IMR-90 (cell line): Measurements from ENCODE around the gene TRIM27. TPM values are rescaled to one million over a fixed set of nuclear protein-coding genes. Genes with fewer than 3 reads are reported as not detected.

Experiments used
- ATAC-seq: fragments of 200-7000 bp; cut with Tn5 transposase; 2 replicates; pipeline ENCODE4 v1.9.1; 2020; ENCODE audit warnings: low read depth, mild to moderate bottlenecking, moderate library complexity
- BruUV-seq: library from RNA; stranded (reverse); fragments of 400-500 nt; replicated peaks from 2 replicates; lab custom pipeline; 2021; lab: Mats Ljungman, UMichigan
- CTCF ChIA-PET: fragments of 300-600 bp; formaldehyde crosslinking; extraction: SDS; loops from one replicate; lab custom pipeline; 2021; ENCODE audit warnings: antibody characterized with exemption; lab: Yijun Ruan, JAX
- POLR2A ChIA-PET: fragments of 300-600 bp; sonication (Branson Sonifier 250); formaldehyde crosslinking; loops from one replicate; lab custom pipeline; 2022; ENCODE audit warnings: antibody characterized with exemption; ENCODE audit not compliant: unreplicated experiment; lab: Charles Lee
- DNase-seq: peaks from one replicate; pipeline ENCODE4 v3.0.0; 2013
- H2AFZ ChIP-seq: replicated peaks from 2 replicates; pipeline ENCODE3; 2013; ENCODE audit warnings: low read length, mild to moderate bottlenecking; ENCODE audit not compliant: poor library complexity
- H2AK5ac ChIP-seq: 2 replicates; pipeline ENCODE4 v1.6.1; 2013; ENCODE audit warnings: low read depth, low read length, inconsistent platforms
- H2AK9ac ChIP-seq: replicated peaks from 2 replicates; pipeline ENCODE3; 2013; ENCODE audit warnings: mild to moderate bottlenecking, low read depth, low read length, moderate library complexity; ENCODE audit not compliant: poor library complexity
- H2BK120ac ChIP-seq: 2 replicates; pipeline ENCODE4 v1.6.1; 2013; ENCODE audit warnings: low read depth, low read length, inconsistent platforms
- H2BK15ac ChIP-seq: 3 replicates; pipeline ENCODE4 v1.6.1; 2013; ENCODE audit warnings: low read depth, low read length, inconsistent platforms
- H2BK20ac ChIP-seq: 2 replicates; pipeline ENCODE4 v1.6.1; 2013; ENCODE audit warnings: low read depth, mild to moderate bottlenecking, inconsistent platforms, low read length, moderate library complexity
- H2BK5ac ChIP-seq: 2 replicates; pipeline ENCODE4 v1.6.1; 2013; ENCODE audit warnings: mild to moderate bottlenecking, low read depth, low read length, inconsistent platforms; ENCODE audit not compliant: poor library complexity, severe bottlenecking
- H3K14ac ChIP-seq: replicated peaks from 2 replicates; pipeline ENCODE4 v1.6.1; 2013; ENCODE audit warnings: low read depth, low read length, inconsistent platforms
- H3K18ac ChIP-seq: 2 replicates; pipeline ENCODE4 v1.6.1; 2013; ENCODE audit warnings: low read depth, low read length, control low read depth
- H3K23ac ChIP-seq: 2 replicates; pipeline ENCODE4 v1.6.1; 2013; ENCODE audit warnings: low read depth, low read length, inconsistent platforms
- H3K27ac ChIP-seq: 2 replicates; pipeline ENCODE4 v1.5.1; 2013; ENCODE audit warnings: mild to moderate bottlenecking, control low read depth, low read length; ENCODE audit not compliant: insufficient read depth
- H3K27me3 ChIP-seq: 2 replicates; pipeline ENCODE4 v1.6.1; 2013; ENCODE audit warnings: low read length; ENCODE audit not compliant: control insufficient read depth, insufficient read depth
- H3K36me3 ChIP-seq: 2 replicates; pipeline ENCODE4 v1.6.1; 2013; ENCODE audit warnings: low read length, mixed read lengths; ENCODE audit not compliant: control insufficient read depth, insufficient read depth
- H3K4ac ChIP-seq: 2 replicates; pipeline ENCODE4 v1.6.1; 2013; ENCODE audit warnings: low read depth, low read length, inconsistent platforms
- H3K4me1 ChIP-seq: 2 replicates; pipeline ENCODE4 v1.6.1; 2013; ENCODE audit warnings: low read length, mixed read lengths; ENCODE audit not compliant: control insufficient read depth, insufficient read depth
- H3K4me2 ChIP-seq: 2 replicates; pipeline ENCODE4 v1.6.1; 2013; ENCODE audit warnings: low read depth, mild to moderate bottlenecking, control low read depth, low read length, moderate library complexity
- H3K4me3 ChIP-seq: 2 replicates; pipeline ENCODE4 v1.5.1; 2013; ENCODE audit warnings: low read depth, mild to moderate bottlenecking, control low read depth, low read length, moderate library complexity; ENCODE audit not compliant: insufficient read depth
- H3K56ac ChIP-seq: 2 replicates; pipeline ENCODE4 v1.6.1; 2013; ENCODE audit warnings: low read length, inconsistent platforms; ENCODE audit not compliant: insufficient read depth; ENCODE audit errors: extremely low read depth
- H3K79me1 ChIP-seq, 2 experiments: 2 replicates each; pipeline ENCODE4 v1.6.1; 2013; ENCODE audit warnings: low read length in 2 of 2, inconsistent platforms in 1 of 2, low read depth in 1 of 2
- H3K9ac ChIP-seq: 2 replicates; pipeline ENCODE4 v1.6.1; 2013; ENCODE audit warnings: low read depth, low read length, control low read depth
- H3K9me1 ChIP-seq: 2 replicates; pipeline ENCODE4 v1.6.1; 2013; ENCODE audit warnings: low read length, inconsistent platforms; ENCODE audit not compliant: insufficient read depth
- H3K9me3 ChIP-seq: 2 replicates; pipeline ENCODE4 v1.6.1; 2013; ENCODE audit warnings: low read length; ENCODE audit not compliant: control insufficient read depth, insufficient read depth
- H4K20me1 ChIP-seq: 2 replicates; pipeline ENCODE4 v1.6.1; 2013; ENCODE audit warnings: low read length, inconsistent platforms; ENCODE audit not compliant: insufficient read depth
- H4K5ac ChIP-seq: 2 replicates; pipeline ENCODE4 v1.6.1; 2013; ENCODE audit warnings: mild to moderate bottlenecking, low read depth, low read length, control low read depth
- H4K8ac ChIP-seq, 2 experiments: 2 replicates each; pipeline ENCODE4 v1.6.1; 2013; ENCODE audit warnings: low read depth in 2 of 2, low read length in 2 of 2, control low read depth in 1 of 2, inconsistent platforms in 1 of 2
- H4K91ac ChIP-seq: 2 replicates; pipeline ENCODE4 v1.6.1; 2013; ENCODE audit warnings: low read depth, low read length, inconsistent platforms; ENCODE audit not compliant: insufficient read depth
- BHLHE40 ChIP-seq: fragments of 150-350 bp; IDR thresholded peaks from 2 replicates; pipeline ENCODE4 v1.6.1; 2016; ENCODE audit warnings: mild to moderate bottlenecking, low read depth, low read length
- CEBPB ChIP-seq: IDR thresholded peaks from 2 replicates; pipeline ENCODE4 v1.6.1; 2012; ENCODE audit warnings: low read depth, low read length, improper control_type of control experiment
- CHD1 ChIP-seq: IDR thresholded peaks from 2 replicates; pipeline ENCODE4 v1.6.1; 2012; ENCODE audit warnings: low read depth, low read length, improper control_type of control experiment
- CTCF ChIP-seq: conservative IDR thresholded peaks from 2 replicates; pipeline ENCODE4 v1.5.1; 2012; ENCODE audit warnings: mild to moderate bottlenecking, low read depth, low read length, improper control_type of control experiment
- ELK1 ChIP-seq: fragments of 150-350 bp; IDR thresholded peaks from 2 replicates; pipeline ENCODE4 v1.6.1; 2016; ENCODE audit warnings: low read depth, mild to moderate bottlenecking, low read length, moderate library complexity, borderline replicate concordance
- FOS ChIP-seq: fragments of 150-350 bp; IDR thresholded peaks from 2 replicates; pipeline ENCODE4 v1.6.1; 2016; ENCODE audit warnings: low read depth, low read length
- MAFK ChIP-seq: IDR thresholded peaks from 2 replicates; pipeline ENCODE4 v1.6.1; 2012; ENCODE audit warnings: low read depth, low read length, improper control_type of control experiment
- MAZ ChIP-seq: IDR thresholded peaks from 2 replicates; pipeline ENCODE4 v1.6.1; 2012; ENCODE audit warnings: low read depth, mild to moderate bottlenecking, low read length, improper control_type of control experiment, moderate library complexity, borderline replicate concordance
- MXI1 ChIP-seq: IDR thresholded peaks from 2 replicates; pipeline ENCODE4 v1.6.1; 2012; ENCODE audit warnings: low read depth, mild to moderate bottlenecking, low read length, moderate library complexity, borderline replicate concordance
- NFE2L2 ChIP-seq: fragments of 150-350 bp; IDR thresholded peaks from 2 replicates; pipeline ENCODE4 v1.6.1; 2016; ENCODE audit warnings: low read depth, mild to moderate bottlenecking, low read length
- POLR2A ChIP-seq: IDR thresholded peaks from 2 replicates; pipeline ENCODE4 v1.6.1; 2012; ENCODE audit warnings: mild to moderate bottlenecking, low read depth, low read length
- RAD21 ChIP-seq: IDR thresholded peaks from 2 replicates; pipeline ENCODE4 v1.6.1; 2012; ENCODE audit warnings: low read length, improper control_type of control experiment
- RCOR1 ChIP-seq: IDR thresholded peaks from 2 replicates; pipeline ENCODE4 v1.6.1; 2012; ENCODE audit warnings: mild to moderate bottlenecking, low read length, improper control_type of control experiment; ENCODE audit not compliant: insufficient replicate concordance
- RFX5 ChIP-seq: IDR thresholded peaks from 2 replicates; pipeline ENCODE4 v1.8.0; 2012; ENCODE audit warnings: low read depth, mild to moderate bottlenecking, low read length, moderate library complexity
- SMC3 ChIP-seq: fragments of 150-350 bp; IDR thresholded peaks from 2 replicates; pipeline ENCODE4 v1.6.1; 2016; ENCODE audit warnings: low read depth, mild to moderate bottlenecking, antibody characterized with exemption, low read length, moderate library complexity
- WGBS, 2 experiments: methylation state at CpG; one replicate each; pipeline versions ENCODE4 v1.1.5 to v1.1.7; 2013; ENCODE audit warnings: missing lambda C conversion rate in 2 of 2; ENCODE audit not compliant: insufficient read length in 1 of 2; ENCODE audit errors: extremely low coverage in 2 of 2; 5-methylcytosine and 5-hydroxymethylcytosine counted together
- dilution Hi-C: fragments of 300-500 bp; cut with HindIII; formaldehyde crosslinking; loops from one replicate; pipeline ENCODE4 v1.14.3; 2018; ENCODE audit warnings: low sequenced_read_pairs; ENCODE audit not compliant: unreplicated experiment
- in situ Hi-C: fragments of 300-500 bp; cut with MboI; formaldehyde crosslinking; loops from 3 replicates; pipeline ENCODE4 v1.14.3; 2019; ENCODE audit warnings: low sequenced_read_pairs, inconsistent platforms, mixed read lengths
- intact Hi-C: fragments of 100-400 bp; cut with micrococcal nuclease; formaldehyde crosslinking; loops from 2 replicates; pipeline ENCODE4 v1.10.0; 2022
- polyA plus RNA-seq, 3 experiments: library from polyadenylated mRNA; depleted of rRNA; stranded (reverse); fragments of >200 nt; gene quantifications; 2 replicates each; pipeline ENCODE4 v1.2.3, GENCODE V29; 2012; ENCODE audit warnings: low replicate concordance in 1 of 3
- total RNA-seq: library from RNA; depleted of rRNA; stranded (reverse); fragments of >200 nt; gene quantifications from 2 replicates; pipeline ENCODE4 v1.2.3, GENCODE V29; 2012
- TF ChIP-seq, protein P1 (sequence below): fragments of 150-350 bp; IDR thresholded peaks from 2 replicates; pipeline ENCODE4 v1.6.1; 2017; ENCODE audit warnings: mild to moderate bottlenecking, antibody characterized with exemption, low read length, low read depth

TRIM27 gene
- total and polyA plus RNA-seq, 2 of the 4 experiments (the other 2 are of a cell fraction) = 44.4 to 48.0 TPM

DNA sequence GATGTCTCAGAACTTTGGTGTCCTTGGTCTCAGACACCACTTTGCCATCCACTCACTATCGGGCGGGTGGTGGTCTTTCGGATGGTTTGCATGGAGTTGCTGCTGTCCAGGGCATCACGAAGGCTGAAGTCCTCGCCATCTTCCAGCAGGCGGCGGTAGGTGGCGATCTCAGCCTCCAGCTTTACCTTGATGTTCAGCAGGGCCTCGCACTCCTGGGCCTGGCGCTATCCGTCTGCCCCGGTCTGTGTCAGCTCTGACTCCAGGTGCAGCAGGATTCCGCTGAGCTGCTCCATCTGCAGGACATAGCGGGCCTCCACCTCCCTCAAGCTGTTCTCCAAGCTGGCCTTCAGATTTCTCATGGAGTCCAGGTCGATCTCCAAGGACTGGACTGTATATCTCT lies 45.3 kb upstream of the TRIM27 start:
- in situ Hi-C loops = no loop called here
- Histone ChIP-seq H2AK9ac (no peak overlapping the region), H3K4me2 (no peak overlapping the region)

More for the DNA sequence above, 45.3 kb upstream of the TRIM27 start:
- H3K79me1 ChIP-seq = no peaks in the 10 kb centered on the region
- no peak overlapping the region for H2AFZ ChIP-seq
- H2BK5ac ChIP-seq = no peak overlapping the region
- CTCF ChIA-PET = no interaction called here
- no peak overlapping the region for H3K27ac ChIP-seq
- H3K23ac ChIP-seq = no peak overlapping the region
- H4K5ac ChIP-seq = no peak overlapping the region
- H3K9me3 ChIP-seq = peaks cover 4% of the 10 kb centered on the region; the same call in 1 of the 2 replicates
- H3K4me3 ChIP-seq = no peak overlapping the region
- BruUV-seq = no TSS peak
- H3K18ac ChIP-seq = no peak overlapping the region
- H2BK120ac ChIP-seq = no peak overlapping the region
- no peaks in the 10 kb centered on the region for H3K27me3 ChIP-seq
- intact Hi-C loops (no loop called here), dilution Hi-C loops (no loop called here)
- no peak overlapping the region for H2BK15ac ChIP-seq
- no peak overlapping the region for H3K4ac ChIP-seq
- H3K56ac ChIP-seq = no peak overlapping the region
- ATAC-seq = no peak
- TF ChIP-seq MAZ (no peak), MAFK (no peak), ELK1 (no peak), POLR2A (no peak), SMC3 (no peak), CEBPB (no peak), RCOR1 (no peak), BHLHE40 (no peak), NFE2L2 (no peak), RAD21 (no peak), MXI1 (no peak), FOS (no peak), CHD1 (no peak), RFX5 (no peak), CTCF (no peak)
- TF ChIP-seq, protein P1, sequence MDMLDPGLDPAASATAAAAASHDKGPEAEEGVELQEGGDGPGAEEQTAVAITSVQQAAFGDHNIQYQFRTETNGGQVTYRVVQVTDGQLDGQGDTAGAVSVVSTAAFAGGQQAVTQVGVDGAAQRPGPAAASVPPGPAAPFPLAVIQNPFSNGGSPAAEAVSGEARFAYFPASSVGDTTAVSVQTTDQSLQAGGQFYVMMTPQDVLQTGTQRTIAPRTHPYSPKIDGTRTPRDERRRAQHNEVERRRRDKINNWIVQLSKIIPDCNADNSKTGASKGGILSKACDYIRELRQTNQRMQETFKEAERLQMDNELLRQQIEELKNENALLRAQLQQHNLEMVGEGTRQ = no peak
- no peak overlapping the region for H3K9ac ChIP-seq
- H2BK20ac ChIP-seq = no peak overlapping the region
- no peak overlapping the region for H4K8ac ChIP-seq
- WGBS, 2 experiments = 66% methylated on average over 5 of the region's 15 CpGs; no CpG with 5 or more reads in 1 of the 2 experiments
- no peaks in the 10 kb centered on the region for H4K20me1 ChIP-seq
- no peak overlapping the region for H3K14ac ChIP-seq
- no peak for DNase-seq
- H4K91ac ChIP-seq = no peak overlapping the region
- POLR2A ChIA-PET = no interaction called here
- no peak overlapping the region for H2AK5ac ChIP-seq
- no peaks in the 10 kb centered on the region for H3K36me3 ChIP-seq
- H3K4me1 ChIP-seq = no peaks in the 10 kb centered on the region
- H3K9me1 ChIP-seq = no peaks in the 10 kb centered on the region
